SK-N-SH (cell line): ENCODE data around the gene BDKRB1. TPM values are rescaled to one million over a fixed set of nuclear protein-coding genes. Genes with fewer than 3 reads are reported as not detected.

Experiments used
- CTCF ChIA-PET: fragments of 300-600, 350-600 bp; formaldehyde crosslinking; extraction: SDS; loops from one replicate; lab custom pipeline; 2021; lab: Yijun Ruan, JAX
- POLR2A ChIA-PET: fragments of 350-600 bp; sonication (Branson Sonifier 250); formaldehyde crosslinking; extraction: SDS; loops from one replicate; lab custom pipeline; 2020; ENCODE audit warnings: antibody characterized with exemption, inconsistent platforms; lab: Yijun Ruan, JAX
- DNase-seq: peaks from one replicate; pipeline ENCODE4 v3.0.0; 2012
- H2AFZ ChIP-seq: fragments of 200-600 bp; sonication (generic); 2 replicates; pipeline ENCODE4 v1.8.1; 2016; ENCODE audit warnings: antibody characterized with exemption, mild to moderate bottlenecking, low read depth
- H3F3A ChIP-seq: fragments of 200-600 bp; sonication (generic); replicated peaks from 2 replicates; pipeline ENCODE3; 2016; ENCODE audit warnings: antibody characterized with exemption, mild to moderate bottlenecking; ENCODE audit not compliant: insufficient read depth
- H3K27ac ChIP-seq, 2 experiments: fragments of 200-500 bp in 1 of 2; fragments of 200-600 bp in 1 of 2; sonication (Bioruptor generic) in 1 of 2; sonication (generic), shearing (Covaris generic) in 1 of 2; 2 replicates each; pipeline versions ENCODE4 v1.5.1 to v1.6.1; 2014 to 2016; ENCODE audit warnings: low read depth in 2 of 2, inconsistent platforms in 1 of 2, low read length in 1 of 2, mild to moderate bottlenecking in 1 of 2, mixed read lengths in 1 of 2
- H3K27me3 ChIP-seq: fragments of 200-600 bp; sonication (generic), shearing (Covaris generic); 2 replicates; pipeline ENCODE4 v1.6.1; 2016; ENCODE audit warnings: mixed run types; ENCODE audit not compliant: insufficient read depth
- H3K36me3 ChIP-seq, 2 experiments: fragments of 200-500 bp in 1 of 2; fragments of 200-600 bp in 1 of 2; sonication (Bioruptor generic) in 1 of 2; sonication (generic) in 1 of 2; replicated peaks in 1 of 2; 2 replicates each; pipeline versions ENCODE3 to v1.5.1; 2014 to 2016; ENCODE audit warnings: low read length in 1 of 2, mild to moderate bottlenecking in 1 of 2; ENCODE audit not compliant: insufficient read depth in 2 of 2, control insufficient read depth in 1 of 2
- H3K4me1 ChIP-seq, 2 experiments: fragments of 200-500 bp in 1 of 2; fragments of 200-600 bp in 1 of 2; sonication (Bioruptor generic) in 1 of 2; sonication (generic), shearing (Covaris generic) in 1 of 2; 2 replicates each; pipeline versions ENCODE4 v1.5.1 to v1.6.1; 2014 to 2016; ENCODE audit warnings: low read depth in 1 of 2, low read length in 1 of 2, mixed run types in 1 of 2; ENCODE audit not compliant: insufficient read depth in 2 of 2, control insufficient read depth in 1 of 2
- H3K4me2 ChIP-seq: fragments of 200-600 bp; sonication (generic), shearing (Covaris generic); 2 replicates; pipeline ENCODE4 v1.6.1; 2017; ENCODE audit warnings: mixed run types
- H3K4me3 ChIP-seq, 2 experiments: fragments of 200-500 bp in 1 of 2; fragments of 200-600 bp in 1 of 2; sonication (Bioruptor generic) in 1 of 2; sonication (generic), shearing (Covaris generic) in 1 of 2; 2 replicates each; pipeline versions ENCODE4 v1.5.1 to v1.8.1; 2014 to 2016; ENCODE audit warnings: low read depth in 2 of 2, inconsistent platforms in 1 of 2, low read length in 1 of 2, mild to moderate bottlenecking in 1 of 2, mixed read lengths in 1 of 2, moderate library complexity in 1 of 2
- H3K79me2 ChIP-seq: fragments of 200-600 bp; sonication (generic); 2 replicates; pipeline ENCODE4 v1.8.1; 2017; ENCODE audit warnings: mild to moderate bottlenecking; ENCODE audit not compliant: insufficient read depth
- H3K9ac ChIP-seq: fragments of 200-600 bp; sonication (generic); 2 replicates; pipeline ENCODE4 v1.6.1; 2017; ENCODE audit warnings: mixed run types
- H3K9me2 ChIP-seq: fragments of 200-600 bp; sonication (generic); 2 replicates; pipeline ENCODE4 v1.6.1; 2017; ENCODE audit warnings: mixed run types
- H3K9me3 ChIP-seq: fragments of 200-600 bp; sonication (generic); 2 replicates; pipeline ENCODE4 v1.6.1; 2017; ENCODE audit warnings: mixed run types, mild to moderate bottlenecking, moderate library complexity
- H4K20me1 ChIP-seq: fragments of 200-600 bp; sonication (generic); 2 replicates; pipeline ENCODE4 v1.6.1; 2017; ENCODE audit warnings: mild to moderate bottlenecking, mixed run types; ENCODE audit not compliant: insufficient read depth
- EP300 ChIP-seq, 2 experiments: IDR thresholded peaks; 2 replicates each; pipeline versions ENCODE4 v1.4.0 to v1.6.1; 2012; ENCODE audit warnings: borderline replicate concordance in 1 of 2, low read depth in 1 of 2, low read length in 1 of 2
- EZH2phosphoT487 ChIP-seq: fragments of 200-600 bp; sonication (generic); IDR thresholded peaks from 2 replicates; pipeline ENCODE4 v1.6.1; 2017; ENCODE audit warnings: low read depth, mixed run types, mild to moderate bottlenecking, antibody characterized with exemption, moderate library complexity, borderline replicate concordance
- FOSL2 ChIP-seq: IDR thresholded peaks from 2 replicates; pipeline ENCODE4 v1.4.0; 2012; ENCODE audit warnings: low read depth, mild to moderate bottlenecking, moderate library complexity, borderline replicate concordance
- GABPA ChIP-seq: IDR thresholded peaks from 2 replicates; pipeline ENCODE4 v1.4.0; 2012; ENCODE audit warnings: low read depth, mild to moderate bottlenecking
- JUND ChIP-seq: IDR thresholded peaks from 2 replicates; pipeline ENCODE4 v1.4.0; 2012
- NFIC ChIP-seq: IDR thresholded peaks from 2 replicates; pipeline ENCODE4 v1.4.0; 2012; ENCODE audit warnings: borderline replicate concordance
- PBX3 ChIP-seq: IDR thresholded peaks from 2 replicates; pipeline ENCODE4; 2012
- POLR2AphosphoS5 ChIP-seq: IDR thresholded peaks from 2 replicates; pipeline ENCODE4 v1.6.1; 2012; ENCODE audit warnings: low read depth, low read length
- RAD21 ChIP-seq: IDR thresholded peaks from 2 replicates; pipeline ENCODE4 v1.6.1; 2012; ENCODE audit warnings: mild to moderate bottlenecking, low read length
- RFX5 ChIP-seq: IDR thresholded peaks from 2 replicates; pipeline ENCODE4 v1.6.1; 2012; ENCODE audit warnings: mild to moderate bottlenecking, improper control_type of control experiment, low read length
- RXRA ChIP-seq: IDR thresholded peaks from 2 replicates; pipeline ENCODE4 v1.4.0; 2012; ENCODE audit warnings: low read depth, mild to moderate bottlenecking, borderline replicate concordance
- TAF1 ChIP-seq: IDR thresholded peaks from 2 replicates; pipeline ENCODE4 v1.6.1; 2012; ENCODE audit warnings: low read depth, mild to moderate bottlenecking, low read length, moderate library complexity, borderline replicate concordance
- TCF12 ChIP-seq: IDR thresholded peaks from 2 replicates; pipeline ENCODE4 v1.4.0; 2012
- TEAD4 ChIP-seq: IDR thresholded peaks from 2 replicates; pipeline ENCODE4 v1.4.0; 2012; ENCODE audit warnings: mild to moderate bottlenecking, borderline replicate concordance; ENCODE audit not compliant: insufficient read depth
- ZBTB33 ChIP-seq: IDR thresholded peaks from 2 replicates; pipeline ENCODE4 v1.4.0; 2012; ENCODE audit warnings: low read depth, borderline replicate concordance
- WGBS: methylation state at CpG from one replicate; pipeline ENCODE4 v1.1.6; 2017; ENCODE audit warnings: low lambda C conversion rate; 5-methylcytosine and 5-hydroxymethylcytosine counted together
- polyA plus RNA-seq, 3 experiments: library from polyadenylated mRNA; depleted of rRNA; stranded (reverse); fragments of >200 nt; gene quantifications; 2 replicates each; pipeline ENCODE4 v1.2.3, GENCODE V29; 2012
- TF ChIP-seq, protein P1 (sequence below): IDR thresholded peaks from 2 replicates; pipeline ENCODE4 v1.4.0; 2012; ENCODE audit warnings: low read depth
- TF ChIP-seq, protein P2 (sequence below): fragments of 150-350 bp; IDR thresholded peaks from 2 replicates; pipeline ENCODE4 v1.6.1; 2017; ENCODE audit warnings: antibody characterized with exemption, low read length, low read depth, borderline replicate concordance

BDKRB1 gene
- polyA plus RNA-seq, 1 of the 3 experiments (the other 2 are of a cell fraction), result 14.4 TPM

- no peak overlapping the region for H3K4me2 ChIP-seq
- peaks cover 36 to 39% of the 10 kb centered on the region in 2 experiments for H3K4me1 ChIP-seq
- H3K9me3 ChIP-seq, result no peaks in the 10 kb centered on the region; the same call in 1 of the 2 replicates
- no peak overlapping the region for H2AFZ ChIP-seq
- POLR2A ChIA-PET, result interaction anchor here (1.3 kb wide), 1 partner anchor 175 kb away, joined by 5 read pairs; no protein-coding TSS in a partner anchor
- CTCF ChIA-PET, result interaction anchor here (0.7 to 18.9 kb wide), 8 partner anchors 8 to 276 kb away, joined by 3 to 920 read pairs (median 25); partner anchors contain the start of gene BDKRB1
- WGBS, result 11% methylated on average over 3 of the region's 3 CpGs
- TF ChIP-seq GABPA (no peak), RAD21 (peak; percentile 2; the same call in 1 of the 2 replicates), PBX3 (peak; percentile 36; the same call in 1 of the 2 replicates), RFX5 (no peak), EP300 (IDR thresholded peaks at IDR 0.05; ENCODE audit: borderline replicate concordance in 1 of 2, low read depth in 1 of 2, low read length in 1 of 2) (peak in 1 of 2 experiments; percentile 49; a peak in 1 of 4 replicates), NFIC (peak; percentile 74), JUND (peak; percentile 53), FOSL2 (peak; percentile 68; the same call in 1 of the 2 replicates), TCF12 (peak; percentile 64)
- TF ChIP-seq, protein P1, sequence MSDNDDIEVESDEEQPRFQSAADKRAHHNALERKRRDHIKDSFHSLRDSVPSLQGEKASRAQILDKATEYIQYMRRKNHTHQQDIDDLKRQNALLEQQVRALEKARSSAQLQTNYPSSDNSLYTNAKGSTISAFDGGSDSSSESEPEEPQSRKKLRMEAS, result 0 out of 2 replicates have a peak, but pooled peaks have one; percentile 9
- TF ChIP-seq, protein P2, sequence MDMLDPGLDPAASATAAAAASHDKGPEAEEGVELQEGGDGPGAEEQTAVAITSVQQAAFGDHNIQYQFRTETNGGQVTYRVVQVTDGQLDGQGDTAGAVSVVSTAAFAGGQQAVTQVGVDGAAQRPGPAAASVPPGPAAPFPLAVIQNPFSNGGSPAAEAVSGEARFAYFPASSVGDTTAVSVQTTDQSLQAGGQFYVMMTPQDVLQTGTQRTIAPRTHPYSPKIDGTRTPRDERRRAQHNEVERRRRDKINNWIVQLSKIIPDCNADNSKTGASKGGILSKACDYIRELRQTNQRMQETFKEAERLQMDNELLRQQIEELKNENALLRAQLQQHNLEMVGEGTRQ, result no peak
- peak overlapping the region; percentile 7 to 68 for H3K27ac ChIP-seq
- no peaks in the 10 kb centered on the region for H3K36me3 ChIP-seq
- H3F3A ChIP-seq, result peaks cover 25% of the 10 kb centered on the region
- no peak for DNase-seq
- H3K4me3 ChIP-seq, result no peak overlapping the region
- H4K20me1 ChIP-seq, result no peaks in the 10 kb centered on the region
- no peak overlapping the region; the same call in 1 of the 2 replicates for H3K9ac ChIP-seq
- H3K27me3 ChIP-seq, result no peaks in the 10 kb centered on the region
- no peaks in the 10 kb centered on the region for H3K79me2 ChIP-seq
- H3K9me2 ChIP-seq, result no peaks in the 10 kb centered on the region
Observed at GRCh38 chr14:96272777-96273473, 16.9 kb downstream of the BDKRB1 start.

DNA sequence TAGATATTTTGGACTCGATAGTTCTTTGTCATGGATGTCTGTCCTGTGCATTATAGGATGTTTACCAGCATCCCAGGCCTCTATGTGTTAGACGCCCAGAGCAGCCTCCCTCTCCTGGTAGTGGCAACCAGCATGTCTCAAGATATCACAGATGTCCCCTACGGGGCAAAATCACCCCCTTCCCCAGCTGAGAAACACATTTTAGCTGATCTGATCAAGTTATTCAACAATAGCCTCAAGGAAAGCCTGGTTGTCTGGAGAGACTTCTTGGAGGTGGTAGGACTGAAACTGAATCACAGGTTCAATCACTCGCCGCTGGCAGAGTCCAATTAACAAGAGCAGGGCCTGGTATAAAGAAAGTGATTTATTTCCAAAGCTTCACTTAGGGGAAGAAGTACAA lies 17.6 kb downstream of the BDKRB1 start:
- peak overlapping the region; percentile 20; the same call in 1 of the 2 replicates for H2AFZ ChIP-seq
- no peaks in the 10 kb centered on the region for H3K79me2 ChIP-seq
- POLR2A ChIA-PET, result interaction anchor here (1.3 to 1.5 kb wide), 3 partner anchors 12 to 183 kb away, joined by 4 to 6 read pairs (median 5); no protein-coding TSS in a partner anchor
- TF ChIP-seq TEAD4 (no peak), EZH2phosphoT487 (no peak), PBX3 (no peak), TAF1 (no peak), RXRA (no peak), ZBTB33 (no peak), POLR2AphosphoS5 (no peak)
- TF ChIP-seq, protein P1, result no peak
- TF ChIP-seq, protein P2, result no peak
- TF ChIP-seq, all 33 proteins: peak for 0
- 88% methylated on average over 5 of the region's 5 CpGs for WGBS
- CTCF ChIA-PET, result interaction anchor here (0.6 to 18.9 kb wide), 15 partner anchors 12 to 276 kb away, joined by 3 to 920 read pairs (median 17); partner anchors contain the start of gene BDKRB2
- no peaks in the 10 kb centered on the region for H4K20me1 ChIP-seq
- H3K4me1 ChIP-seq, result peaks cover 29 to 32% of the 10 kb centered on the region in 2 experiments
- no peaks in the 10 kb centered on the region for H3K36me3 ChIP-seq
- H3K9me2 ChIP-seq, result no peaks in the 10 kb centered on the region
- peak overlapping the region; percentile 3; the same call in 1 of the 2 replicates for H3K9ac ChIP-seq
- peak overlapping the region; percentile 7 to 68; a peak in 3 of 4 replicates for H3K27ac ChIP-seq
- no peak for DNase-seq
- peaks cover 18% of the 10 kb centered on the region for H3F3A ChIP-seq
- H3K4me3 ChIP-seq, result no peak overlapping the region
- no peaks in the 10 kb centered on the region for H3K27me3 ChIP-seq
- H3K9me3 ChIP-seq, result no peaks in the 10 kb centered on the region; the same call in 1 of the 2 replicates
- no peak overlapping the region for H3K4me2 ChIP-seq
